OCI-LY1 (cell line): ENCODE data around the gene SZRD1.

Source experiments
- EZH2 ChIP-seq: fragments of 200-600 bp; sonication (generic), shearing (Covaris generic); IDR thresholded peaks from 2 replicates; pipeline ENCODE4 v1.8.0; 2017; ENCODE audit warnings: borderline replicate concordance, mixed run types, mild to moderate bottlenecking, antibody characterized with exemption, low read length, moderate library complexity, mixed read lengths
- TF ChIP-seq, protein P1 (sequence below): fragments of 200-600 bp; sonication (generic), shearing (Covaris generic); IDR thresholded peaks from 2 replicates; pipeline ENCODE4 v1.5.1; 2017; ENCODE audit warnings: mild to moderate bottlenecking, antibody characterized with exemption, low read length, moderate library complexity, mixed read lengths

DNA sequence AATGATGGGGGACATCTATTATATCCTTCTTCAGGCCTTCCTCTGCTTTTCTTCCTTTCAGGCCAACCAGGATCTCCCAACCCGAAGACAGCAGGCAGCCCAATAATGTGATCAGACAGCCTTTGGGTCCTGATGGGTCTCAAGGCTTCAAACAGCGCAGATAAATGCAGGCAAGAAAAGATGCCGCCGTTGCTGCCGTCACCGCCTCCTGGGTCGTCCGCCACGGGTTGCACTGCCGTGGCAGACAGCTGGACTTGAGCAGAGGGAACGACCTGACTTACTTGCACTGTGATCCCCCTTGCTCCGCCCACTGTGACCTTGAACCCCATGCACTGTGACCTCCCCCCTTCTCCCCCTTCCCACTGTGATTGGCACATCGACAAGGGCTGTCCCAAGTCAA lies 27.9 kb downstream of the SZRD1 start:
- TF ChIP-seq, protein P1, sequence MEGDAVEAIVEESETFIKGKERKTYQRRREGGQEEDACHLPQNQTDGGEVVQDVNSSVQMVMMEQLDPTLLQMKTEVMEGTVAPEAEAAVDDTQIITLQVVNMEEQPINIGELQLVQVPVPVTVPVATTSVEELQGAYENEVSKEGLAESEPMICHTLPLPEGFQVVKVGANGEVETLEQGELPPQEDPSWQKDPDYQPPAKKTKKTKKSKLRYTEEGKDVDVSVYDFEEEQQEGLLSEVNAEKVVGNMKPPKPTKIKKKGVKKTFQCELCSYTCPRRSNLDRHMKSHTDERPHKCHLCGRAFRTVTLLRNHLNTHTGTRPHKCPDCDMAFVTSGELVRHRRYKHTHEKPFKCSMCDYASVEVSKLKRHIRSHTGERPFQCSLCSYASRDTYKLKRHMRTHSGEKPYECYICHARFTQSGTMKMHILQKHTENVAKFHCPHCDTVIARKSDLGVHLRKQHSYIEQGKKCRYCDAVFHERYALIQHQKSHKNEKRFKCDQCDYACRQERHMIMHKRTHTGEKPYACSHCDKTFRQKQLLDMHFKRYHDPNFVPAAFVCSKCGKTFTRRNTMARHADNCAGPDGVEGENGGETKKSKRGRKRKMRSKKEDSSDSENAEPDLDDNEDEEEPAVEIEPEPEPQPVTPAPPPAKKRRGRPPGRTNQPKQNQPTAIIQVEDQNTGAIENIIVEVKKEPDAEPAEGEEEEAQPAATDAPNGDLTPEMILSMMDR, result no peak
- no peak for TF ChIP-seq EZH2
